Measurements from ENCODE around the gene ADCY5. TPM values are rescaled to one million over a fixed set of nuclear protein-coding genes. Genes with fewer than 3 reads are reported as not detected.

Gene ADCY5
- total RNA-seq, 3 donors from 2014 or later, result 0.05 to 0.13 TPM; not detected in 1

GRCh38 chr3:123277106-123277505, 171.8 kb downstream of the ADCY5 start:
- ATAC-seq, result no peak
- no peak for DNase-seq
- Mint-ChIP-seq H3K36me3 (ENCODE audit: insufficient read depth) (peaks cover 6% of the 10 kb centered on the region), H3K27me3 (ENCODE audit: low read depth) (no peaks in the 10 kb centered on the region), H3K9me3 (no peaks in the 10 kb centered on the region), H3K4me1 (ENCODE audit: low read depth) (no peaks in the 10 kb centered on the region), H3K4me3 (no peak overlapping the region)

GRCh38 chr3:123276346-123277006, 172.4 kb downstream of the ADCY5 start:
- H3K36me3 Mint-ChIP-seq (ENCODE audit: insufficient read depth), result peaks cover 10% of the 10 kb centered on the region
- H3K9me3 Mint-ChIP-seq, result no peaks in the 10 kb centered on the region
- H3K27me3 Mint-ChIP-seq (ENCODE audit: low read depth), result no peaks in the 10 kb centered on the region

GRCh38 chr3:123275691-123276090, 173.2 kb downstream of the ADCY5 start:
- no peak for DNase-seq
- Mint-ChIP-seq H3K27me3 (ENCODE audit: low read depth) (no peaks in the 10 kb centered on the region), H3K36me3 (ENCODE audit: insufficient read depth) (peaks cover 12% of the 10 kb centered on the region), H3K9me3 (no peaks in the 10 kb centered on the region), H3K4me1 (ENCODE audit: low read depth) (no peaks in the 10 kb centered on the region), H3K4me3 (no peak overlapping the region)
- ATAC-seq, result no peak

More at GRCh38 chr3:123276346-123277006, 172.4 kb downstream of the ADCY5 start:
- ATAC-seq, result no peak
- no peak for DNase-seq
- H3K4me3 Mint-ChIP-seq, result no peak overlapping the region
- H3K4me1 Mint-ChIP-seq (ENCODE audit: low read depth), result no peaks in the 10 kb centered on the region

GRCh38 chr3:123272547-123272946, 176.3 kb downstream of the ADCY5 start:
- no peak for DNase-seq
- Mint-ChIP-seq H3K9me3 (no peaks in the 10 kb centered on the region), H3K4me3 (no peak overlapping the region), H3K27me3 (ENCODE audit: low read depth) (no peaks in the 10 kb centered on the region), H3K4me1 (ENCODE audit: low read depth) (no peaks in the 10 kb centered on the region), H3K36me3 (ENCODE audit: insufficient read depth) (peaks cover 17% of the 10 kb centered on the region)
- ATAC-seq, result no peak

- Mint-ChIP-seq H3K9me3 (no peaks in the 10 kb centered on the region), H3K27me3 (ENCODE audit: low read depth) (no peaks in the 10 kb centered on the region), H3K36me3 (ENCODE audit: insufficient read depth) (peaks cover 19% of the 10 kb centered on the region), H3K4me1 (ENCODE audit: low read depth) (no peaks in the 10 kb centered on the region), H3K4me3 (no peak overlapping the region)
- DNase-seq, result no peak
- no peak for ATAC-seq
Measured at GRCh38 chr3:123271466-123272159, 177.3 kb downstream of the ADCY5 start.

- no peak for DNase-seq
- H3K27me3 Mint-ChIP-seq (ENCODE audit: low read depth), result no peaks in the 10 kb centered on the region
- H3K4me1 Mint-ChIP-seq (ENCODE audit: low read depth), result no peaks in the 10 kb centered on the region
- H3K36me3 Mint-ChIP-seq (ENCODE audit: insufficient read depth), result peaks cover 26% of the 10 kb centered on the region
- H3K4me3 Mint-ChIP-seq, result no peak overlapping the region
- H3K9me3 Mint-ChIP-seq, result no peaks in the 10 kb centered on the region
- no peak for ATAC-seq
Measured at GRCh38 chr3:123270818-123271217, 178.1 kb downstream of the ADCY5 start.

GRCh38 chr3:123267821-123268220, 181.1 kb downstream of the ADCY5 start:
- Mint-ChIP-seq H3K27me3 (ENCODE audit: low read depth) (no peaks in the 10 kb centered on the region), H3K9me3 (no peaks in the 10 kb centered on the region), H3K4me3 (no peak overlapping the region), H3K36me3 (ENCODE audit: insufficient read depth) (peaks cover 41% of the 10 kb centered on the region), H3K4me1 (ENCODE audit: low read depth) (no peaks in the 10 kb centered on the region)
- DNase-seq (no peak), ATAC-seq (no peak)

- peaks cover 35% of the 10 kb centered on the region for H3K36me3 Mint-ChIP-seq (ENCODE audit: insufficient read depth)
- ATAC-seq (no peak), DNase-seq (no peak)
- no peaks in the 10 kb centered on the region for H3K9me3 Mint-ChIP-seq
- H3K4me1 Mint-ChIP-seq (ENCODE audit: low read depth), result no peaks in the 10 kb centered on the region
- H3K27me3 Mint-ChIP-seq (ENCODE audit: low read depth), result no peaks in the 10 kb centered on the region
- no peak overlapping the region for H3K4me3 Mint-ChIP-seq
Measured at GRCh38 chr3:123263941-123264340, 184.9 kb downstream of the ADCY5 start.

GRCh38 chr3:123262868-123263267, 186.0 kb downstream of the ADCY5 start:
- Mint-ChIP-seq H3K27me3 (ENCODE audit: low read depth) (no peaks in the 10 kb centered on the region), H3K36me3 (ENCODE audit: insufficient read depth) (peaks cover 32% of the 10 kb centered on the region), H3K9me3 (no peaks in the 10 kb centered on the region), H3K4me1 (ENCODE audit: low read depth) (no peaks in the 10 kb centered on the region), H3K4me3 (no peak overlapping the region)
- DNase-seq (no peak), ATAC-seq (no peak)

GRCh38 chr3:123262226-123262625, 186.7 kb downstream of the ADCY5 start:
- ATAC-seq (no peak), DNase-seq (no peak)
- H3K9me3 Mint-ChIP-seq, result no peaks in the 10 kb centered on the region
- H3K27me3 Mint-ChIP-seq (ENCODE audit: low read depth), result no peaks in the 10 kb centered on the region
- peaks cover 32% of the 10 kb centered on the region for H3K36me3 Mint-ChIP-seq (ENCODE audit: insufficient read depth)
- H3K4me1 Mint-ChIP-seq (ENCODE audit: low read depth), result no peaks in the 10 kb centered on the region
- no peak overlapping the region for H3K4me3 Mint-ChIP-seq

GRCh38 chr3:123261666-123262065, 187.2 kb downstream of the ADCY5 start:
- no peaks in the 10 kb centered on the region for H3K4me1 Mint-ChIP-seq (ENCODE audit: low read depth)
- DNase-seq, result no peak
- no peak for ATAC-seq
- H3K36me3 Mint-ChIP-seq (ENCODE audit: insufficient read depth), result peaks cover 28% of the 10 kb centered on the region
- H3K9me3 Mint-ChIP-seq, result no peaks in the 10 kb centered on the region
- H3K27me3 Mint-ChIP-seq (ENCODE audit: low read depth), result no peaks in the 10 kb centered on the region
- no peak overlapping the region for H3K4me3 Mint-ChIP-seq

GRCh38 chr3:123258811-123259420, 190.0 kb downstream of the ADCY5 start:
- ATAC-seq, result no peak
- DNase-seq, result no peak
- H3K36me3 Mint-ChIP-seq (ENCODE audit: insufficient read depth), result peaks cover 16% of the 10 kb centered on the region

GRCh38 chr3:123258359-123258758, 190.5 kb downstream of the ADCY5 start:
- Mint-ChIP-seq H3K4me1 (ENCODE audit: low read depth) (no peaks in the 10 kb centered on the region), H3K4me3 (no peak overlapping the region), H3K27me3 (ENCODE audit: low read depth) (no peaks in the 10 kb centered on the region), H3K9me3 (no peaks in the 10 kb centered on the region), H3K36me3 (ENCODE audit: insufficient read depth) (peaks cover 14% of the 10 kb centered on the region)
- no peak for ATAC-seq
- no peak for DNase-seq

More at GRCh38 chr3:123258811-123259420, 190.0 kb downstream of the ADCY5 start:
- no peak overlapping the region for H3K4me3 Mint-ChIP-seq
- H3K4me1 Mint-ChIP-seq (ENCODE audit: low read depth), result no peaks in the 10 kb centered on the region
- H3K9me3 Mint-ChIP-seq, result no peaks in the 10 kb centered on the region
- H3K27me3 Mint-ChIP-seq (ENCODE audit: low read depth), result no peaks in the 10 kb centered on the region

- no peak for DNase-seq
- H3K36me3 Mint-ChIP-seq (ENCODE audit: insufficient read depth), result peaks cover 20% of the 10 kb centered on the region
- H3K4me1 Mint-ChIP-seq (ENCODE audit: low read depth), result no peaks in the 10 kb centered on the region
- no peak for ATAC-seq
- no peak overlapping the region for H3K4me3 Mint-ChIP-seq
- no peaks in the 10 kb centered on the region for H3K27me3 Mint-ChIP-seq (ENCODE audit: low read depth)
- H3K9me3 Mint-ChIP-seq, result no peaks in the 10 kb centered on the region
Measured at GRCh38 chr3:123256256-123256655, 192.6 kb downstream of the ADCY5 start.

GRCh38 chr3:123246866-123247265, 202.0 kb downstream of the ADCY5 start:
- Mint-ChIP-seq H3K4me3 (no peak overlapping the region), H3K27me3 (ENCODE audit: low read depth) (no peaks in the 10 kb centered on the region), H3K4me1 (ENCODE audit: low read depth) (peaks cover 13% of the 10 kb centered on the region), H3K9me3 (no peaks in the 10 kb centered on the region), H3K36me3 (ENCODE audit: insufficient read depth) (peaks cover 46% of the 10 kb centered on the region)
- ATAC-seq (no peak), DNase-seq (no peak)

Data from activated T-cell treated with anti-CD3 and anti-CD28 coated beads, Interleukin-2, amount 50 U/mL, for 4 hours (primary cell).